Mesodermal cell (in vitro differentiated cells): ENCODE data around the gene SPPL2A. TPM values are rescaled to one million over a fixed set of nuclear protein-coding genes. Genes with fewer than 3 reads are reported as not detected.
A peak's percentile ranks its signal among the peaks of the same experiment; 100 is the strongest.
"Not testable (repeated sequence)": the region's sequence is repeated elsewhere in the genome, so short reads cannot be mapped to it uniquely, and the experiment has no call there.

Experiments used
- H3K27ac ChIP-seq: 2 replicates; pipeline ENCODE4 v1.7.0; 2013; ENCODE audit warnings: mild to moderate bottlenecking, low read depth, low read length, moderate library complexity; ENCODE audit not compliant: severe bottlenecking
- H3K36me3 ChIP-seq: 2 replicates; pipeline ENCODE4 v1.7.1; 2013; ENCODE audit warnings: mild to moderate bottlenecking, low read length, moderate library complexity; ENCODE audit not compliant: control insufficient read depth, insufficient read depth
- H3K4me1 ChIP-seq: one replicate; pipeline ENCODE4 v1.7.1; 2013; ENCODE audit warnings: mild to moderate bottlenecking, low read length; ENCODE audit not compliant: insufficient read depth, control insufficient read depth, poor library complexity, severe bottlenecking
- H3K4me3 ChIP-seq: 2 replicates; pipeline ENCODE4 v1.7.0; 2013; ENCODE audit warnings: low read length, control low read depth, mild to moderate bottlenecking; ENCODE audit not compliant: insufficient read depth, poor library complexity, severe bottlenecking; ENCODE audit errors: extremely low read depth
- H3K9me3 ChIP-seq: 2 replicates; pipeline ENCODE4 v1.7.1; 2013; ENCODE audit warnings: mild to moderate bottlenecking, low read length, moderate library complexity; ENCODE audit not compliant: control insufficient read depth
- whole genome bisulfite sequencing, 2 experiments: methylation state at CpG; one replicate each; pipeline ENCODE4 v1.1.5; 2013; ENCODE audit warnings: missing lambda C conversion rate in 2 of 2; ENCODE audit not compliant: insufficient coverage in 2 of 2; 5-methylcytosine and 5-hydroxymethylcytosine counted together
- polyA plus RNA-seq, 2 experiments: library from polyadenylated mRNA; stranded (reverse); fragments of 50-300 nt; gene quantifications; one replicate each; pipeline ENCODE4 v1.2.3, GENCODE V29; 2013

The SPPL2A gene, protein sequence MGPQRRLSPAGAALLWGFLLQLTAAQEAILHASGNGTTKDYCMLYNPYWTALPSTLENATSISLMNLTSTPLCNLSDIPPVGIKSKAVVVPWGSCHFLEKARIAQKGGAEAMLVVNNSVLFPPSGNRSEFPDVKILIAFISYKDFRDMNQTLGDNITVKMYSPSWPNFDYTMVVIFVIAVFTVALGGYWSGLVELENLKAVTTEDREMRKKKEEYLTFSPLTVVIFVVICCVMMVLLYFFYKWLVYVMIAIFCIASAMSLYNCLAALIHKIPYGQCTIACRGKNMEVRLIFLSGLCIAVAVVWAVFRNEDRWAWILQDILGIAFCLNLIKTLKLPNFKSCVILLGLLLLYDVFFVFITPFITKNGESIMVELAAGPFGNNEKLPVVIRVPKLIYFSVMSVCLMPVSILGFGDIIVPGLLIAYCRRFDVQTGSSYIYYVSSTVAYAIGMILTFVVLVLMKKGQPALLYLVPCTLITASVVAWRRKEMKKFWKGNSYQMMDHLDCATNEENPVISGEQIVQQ
- 28.9 TPM for polyA plus RNA-seq (2013, experiment 1 of 2)
- 35.3 TPM for polyA plus RNA-seq (2013, experiment 2 of 2)

DNA sequence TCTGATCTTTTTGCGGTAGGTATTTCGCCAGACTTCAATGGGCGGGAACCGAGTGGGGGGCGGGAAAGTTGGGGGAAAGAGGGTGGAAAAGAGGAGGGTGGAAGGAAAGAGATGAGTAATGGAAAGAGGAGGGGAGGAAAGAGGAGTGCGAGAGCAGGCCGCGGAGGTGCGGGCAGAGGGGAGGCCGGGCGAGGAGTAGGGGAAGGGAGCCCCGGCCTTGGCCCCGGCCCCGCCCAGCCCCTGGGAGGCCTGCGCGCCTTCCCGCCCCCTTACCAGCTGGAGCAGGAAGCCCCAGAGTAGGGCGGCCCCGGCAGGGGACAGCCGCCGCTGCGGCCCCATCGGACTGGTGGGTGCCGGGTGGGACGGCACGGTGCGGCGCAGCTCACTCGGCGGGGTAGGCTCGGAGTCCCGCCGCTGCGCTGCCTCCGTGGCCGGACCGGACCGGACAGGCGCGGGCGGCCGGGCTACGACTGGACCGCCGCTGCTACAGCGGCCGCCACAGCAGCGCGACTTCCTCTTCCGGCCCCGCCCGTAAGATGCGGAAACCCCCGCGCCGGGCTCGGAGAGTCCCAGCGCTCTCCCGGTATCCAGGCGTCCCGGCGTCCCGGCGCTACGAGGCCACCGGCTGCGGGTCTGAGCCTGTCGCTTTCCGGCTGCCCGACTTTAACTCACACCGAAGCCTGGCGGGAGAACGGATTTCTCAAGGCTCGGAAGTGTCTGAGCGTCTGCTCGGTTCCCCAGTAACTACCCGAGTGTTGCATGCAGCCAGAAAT lies at the start of gene SPPL2A:
Gene SPPL2A (minus strand): TSS at position 512 of the 773 bp plus-strand sequence. CDS start 173 bp downstream, at position 339.
- Histone ChIP-seq H3K27ac (peak within 1 kb of the TSS; percentile 92), H3K36me3 (no peaks in the 10 kb centered on the region), H3K4me1 (no peaks in the 10 kb centered on the region), H3K9me3 (no peaks in the 10 kb centered on the region), H3K4me3 (peak within 1 kb of the TSS; percentile 84)
- 1% methylated on average over 73 to 74 of the region's 77 CpGs for WGBS, 2 experiments

DNA sequence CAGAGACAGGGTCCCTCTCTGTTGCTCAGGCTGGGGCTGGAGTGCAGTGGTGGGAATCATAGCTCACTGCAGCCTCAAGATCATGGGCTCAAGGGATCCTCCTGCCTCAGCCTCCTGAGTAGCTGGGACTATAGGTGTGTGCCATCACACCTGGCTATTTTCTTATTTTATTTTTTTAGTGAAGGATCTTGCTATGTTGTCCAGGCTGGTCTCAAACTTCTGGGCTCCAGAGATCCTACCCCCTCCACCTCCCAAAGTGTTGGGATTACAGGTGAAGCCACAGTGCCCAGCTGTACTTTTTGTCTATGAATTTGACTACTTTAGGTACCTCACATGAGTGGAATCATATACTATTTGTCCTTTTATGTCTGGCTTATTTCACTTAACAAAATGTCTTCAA lies 49.1 kb upstream of the SPPL2A start:
- Histone ChIP-seq H3K4me3 (no peak overlapping the region), H3K9me3 (no peaks in the 10 kb centered on the region), H3K36me3 (no peaks in the 10 kb centered on the region), H3K27ac (no peak overlapping the region), H3K4me1 (no peaks in the 10 kb centered on the region)

- no peaks in the 10 kb centered on the region for H3K9me3 ChIP-seq
- H3K4me1 ChIP-seq, result no peaks in the 10 kb centered on the region
- H3K27ac ChIP-seq, result no peak overlapping the region
- no peak overlapping the region for H3K4me3 ChIP-seq
- no CpG with 5 or more reads among the region's 2 CpGs for WGBS, 2 experiments
- H3K36me3 ChIP-seq, result no peaks in the 10 kb centered on the region
These were observed 48.4 kb upstream of the SPPL2A start for GRCh38 chr15:50813865-50814264.

GRCh38 chr15:50813089-50813488 lies 47.6 kb upstream of the SPPL2A start:
- Histone ChIP-seq H3K9me3 (no peaks in the 10 kb centered on the region), H3K36me3 (no peaks in the 10 kb centered on the region), H3K4me3 (no peak overlapping the region), H3K4me1 (no peaks in the 10 kb centered on the region), H3K27ac (no peak overlapping the region)
- WGBS, 2 experiments, result 93 to 94% methylated on average over 7 to 9 of the region's 10 CpGs

DNA sequence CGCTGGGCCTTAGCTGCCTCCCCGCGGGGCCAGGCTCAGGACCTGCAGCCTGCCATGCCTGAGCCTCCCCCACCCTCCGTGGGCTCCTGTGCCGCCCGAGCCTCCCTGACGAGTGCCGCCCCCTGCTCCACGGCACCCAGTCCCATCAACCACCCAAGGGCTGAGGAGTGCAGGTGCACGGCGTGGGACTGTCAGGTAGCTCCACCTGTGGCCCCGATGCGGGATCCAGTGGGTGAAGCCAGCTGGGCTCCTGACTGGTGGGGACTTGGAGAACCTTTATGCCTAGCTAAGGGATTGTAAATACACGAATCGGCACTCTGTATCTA lies 46.6 kb upstream of the SPPL2A start:
- H3K27ac ChIP-seq, H3K36me3 ChIP-seq, H3K4me1 ChIP-seq, H3K4me3 ChIP-seq, H3K9me3 ChIP-seq: not testable (repeated sequence)
- 94 to 98% methylated on average over 9 to 13 of the region's 15 CpGs for WGBS, 2 experiments

DNA sequence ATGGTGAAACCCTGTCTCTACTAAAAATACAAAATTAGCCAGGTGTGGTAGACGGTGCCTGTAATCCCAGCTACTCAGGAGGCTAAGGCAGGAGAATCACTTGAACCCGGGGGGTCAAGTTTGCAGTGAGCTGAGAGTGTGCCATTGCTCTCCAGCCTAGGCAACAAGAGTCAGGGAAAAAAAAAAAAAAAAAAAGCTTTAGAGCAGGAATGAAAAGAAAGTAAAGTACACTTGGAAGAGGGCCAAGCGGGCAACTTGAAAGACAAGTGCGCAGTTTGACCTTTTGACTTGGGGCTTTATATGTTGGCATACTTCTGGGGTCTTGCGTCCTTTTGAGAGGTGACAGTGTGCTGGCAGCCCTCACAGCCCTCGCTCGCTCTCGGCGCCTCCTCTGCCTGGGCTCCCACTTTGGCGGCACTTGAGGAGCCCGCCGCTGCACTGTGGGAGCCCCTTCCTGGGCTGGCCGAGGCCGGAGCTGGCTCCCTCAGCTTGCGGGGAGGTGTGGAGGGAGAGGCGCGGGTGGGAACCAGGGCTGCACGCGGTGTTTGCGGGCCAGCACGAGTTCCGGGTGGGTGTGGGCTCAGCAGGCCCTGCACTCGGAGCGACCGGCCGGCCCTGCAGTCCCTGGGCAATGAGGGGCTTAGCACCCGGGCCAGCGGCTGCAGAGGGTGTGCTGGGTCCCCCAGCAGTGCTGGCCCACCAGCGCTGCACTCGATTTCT lies 46.1 kb upstream of the SPPL2A start:
- not testable (repeated sequence) for H3K27ac ChIP-seq, H3K9me3 ChIP-seq, H3K4me1 ChIP-seq, H3K36me3 ChIP-seq, H3K4me3 ChIP-seq
- WGBS, 2 experiments, result 89 to 95% methylated on average over 11 to 21 of the region's 30 CpGs

DNA sequence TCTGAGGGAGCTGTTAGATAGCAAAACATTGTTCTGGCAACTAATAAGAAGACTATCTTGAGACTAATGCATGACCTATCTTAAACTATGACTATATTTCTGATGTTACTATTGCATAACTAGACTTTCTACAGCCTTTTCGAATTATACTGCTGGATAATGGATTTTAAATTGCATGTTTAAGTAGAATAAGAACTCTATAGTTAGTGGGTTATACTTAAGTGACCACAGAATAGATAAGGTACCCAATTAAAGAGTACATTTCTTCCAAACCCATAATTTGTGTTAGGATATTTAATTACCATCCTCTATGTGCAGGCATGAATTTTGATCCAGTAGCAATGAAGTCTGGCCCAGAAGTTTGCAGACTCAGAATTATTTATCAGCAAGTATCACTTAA lies 44.6 kb upstream of the SPPL2A start:
- Histone ChIP-seq H3K4me1 (no peaks in the 10 kb centered on the region), H3K4me3 (no peak overlapping the region), H3K9me3 (no peaks in the 10 kb centered on the region), H3K27ac (no peak overlapping the region), H3K36me3 (no peaks in the 10 kb centered on the region)
- WGBS, 2 experiments, result no CpG with 5 or more reads among the region's 1 CpG

DNA sequence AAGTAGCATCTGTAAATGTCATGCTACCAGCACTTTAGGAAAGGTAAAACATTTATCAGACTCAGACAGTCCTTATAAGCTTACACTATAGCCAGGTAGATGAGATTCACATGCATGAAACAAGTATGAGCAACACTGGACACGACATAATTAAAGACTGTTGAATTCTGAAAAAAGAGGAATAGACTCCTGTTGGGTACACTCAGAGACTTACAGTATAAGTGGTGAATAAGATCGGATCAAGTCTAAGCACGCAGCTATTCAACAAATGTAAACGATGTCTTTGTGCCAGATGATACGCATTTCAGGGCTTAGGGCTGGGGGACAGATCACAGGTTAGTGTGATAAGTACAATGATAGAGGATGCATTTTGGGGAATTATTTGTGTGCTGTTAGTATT lies 43.2 kb upstream of the SPPL2A start:
- Histone ChIP-seq H3K4me3 (no peak overlapping the region), H3K27ac (no peak overlapping the region), H3K4me1 (no peaks in the 10 kb centered on the region), H3K36me3 (no peaks in the 10 kb centered on the region), H3K9me3 (no peaks in the 10 kb centered on the region)
- 80 to 88% methylated on average over 5 of the region's 5 CpGs for WGBS, 2 experiments

GRCh38 chr15:50803479-50804180 lies 38.1 kb upstream of the SPPL2A start:
- Histone ChIP-seq H3K36me3 (no peaks in the 10 kb centered on the region), H3K9me3 (no peaks in the 10 kb centered on the region), H3K4me3 (no peak overlapping the region), H3K27ac (no peak overlapping the region), H3K4me1 (no peaks in the 10 kb centered on the region)
- WGBS, 2 experiments, result 83 to 100% methylated on average over 1 of the region's 2 CpGs

GRCh38 chr15:50800715-50801114 lies 35.2 kb upstream of the SPPL2A start:
- Histone ChIP-seq H3K36me3 (no peaks in the 10 kb centered on the region), H3K27ac (no peak overlapping the region), H3K9me3 (no peaks in the 10 kb centered on the region), H3K4me3 (no peak overlapping the region), H3K4me1 (no peaks in the 10 kb centered on the region)
- WGBS, 2 experiments, result 90% methylated on average over 1 of the region's 1 CpG
